ENCODE measurements around the gene MPHOSPH8.

Gene MPHOSPH8

DNA sequence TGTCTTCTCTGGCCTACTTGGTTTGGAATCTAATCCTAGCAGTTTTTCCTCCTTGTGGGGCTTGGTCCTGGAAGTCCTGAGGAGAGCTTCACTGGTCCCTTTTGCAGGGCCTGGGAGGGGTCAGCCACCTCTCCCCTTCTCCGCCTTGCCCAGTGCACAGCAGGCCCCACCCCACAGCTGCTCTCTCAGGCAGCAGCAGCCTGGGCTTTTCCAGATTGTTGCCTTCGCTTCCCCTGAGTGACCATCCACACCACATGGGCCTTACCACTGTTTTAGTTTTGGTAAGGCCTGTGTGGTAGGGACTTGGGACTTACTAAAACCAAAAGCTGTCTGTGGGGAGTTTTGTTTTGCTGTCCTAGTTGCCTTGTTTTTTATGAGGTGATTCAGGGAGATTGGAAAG is 11.5 kb downstream of the MPHOSPH8 start:
- no peaks in the 10 kb centered on the region for H3K9me3 ChIP-seq (ENCODE audit: control insufficient read depth, insufficient read depth, low read length)
- no peak overlapping the region for H3K27ac ChIP-seq (ENCODE audit: low read depth, low read length)
- no peak for TF ChIP-seq EZH2phosphoT487 (IDR thresholded peaks at IDR 0.05; ENCODE audit: borderline replicate concordance, low read length)
- TF ChIP-seq, protein P1, sequence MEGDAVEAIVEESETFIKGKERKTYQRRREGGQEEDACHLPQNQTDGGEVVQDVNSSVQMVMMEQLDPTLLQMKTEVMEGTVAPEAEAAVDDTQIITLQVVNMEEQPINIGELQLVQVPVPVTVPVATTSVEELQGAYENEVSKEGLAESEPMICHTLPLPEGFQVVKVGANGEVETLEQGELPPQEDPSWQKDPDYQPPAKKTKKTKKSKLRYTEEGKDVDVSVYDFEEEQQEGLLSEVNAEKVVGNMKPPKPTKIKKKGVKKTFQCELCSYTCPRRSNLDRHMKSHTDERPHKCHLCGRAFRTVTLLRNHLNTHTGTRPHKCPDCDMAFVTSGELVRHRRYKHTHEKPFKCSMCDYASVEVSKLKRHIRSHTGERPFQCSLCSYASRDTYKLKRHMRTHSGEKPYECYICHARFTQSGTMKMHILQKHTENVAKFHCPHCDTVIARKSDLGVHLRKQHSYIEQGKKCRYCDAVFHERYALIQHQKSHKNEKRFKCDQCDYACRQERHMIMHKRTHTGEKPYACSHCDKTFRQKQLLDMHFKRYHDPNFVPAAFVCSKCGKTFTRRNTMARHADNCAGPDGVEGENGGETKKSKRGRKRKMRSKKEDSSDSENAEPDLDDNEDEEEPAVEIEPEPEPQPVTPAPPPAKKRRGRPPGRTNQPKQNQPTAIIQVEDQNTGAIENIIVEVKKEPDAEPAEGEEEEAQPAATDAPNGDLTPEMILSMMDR (IDR thresholded peaks at IDR 0.05; ENCODE audit: low read depth, low read length, poor library complexity, severe bottlenecking): no peak
- H4K20me1 ChIP-seq (ENCODE audit: control insufficient read depth, insufficient read depth, low read depth, low read length): no peaks in the 10 kb centered on the region; the same call in 1 of the 2 replicates
- no peaks in the 10 kb centered on the region for H3F3A ChIP-seq (ENCODE audit: control insufficient read depth, insufficient read depth)
- peaks cover 26% of the 10 kb centered on the region for H3K79me2 ChIP-seq (ENCODE audit: control insufficient read depth, low read length)
- no peak overlapping the region for H3K4me3 ChIP-seq (ENCODE audit: low read length)
- no peaks in the 10 kb centered on the region for H3K4me1 ChIP-seq (ENCODE audit: control insufficient read depth, low read length)
- H3K9me2 ChIP-seq (replicated peaks; ENCODE audit: control insufficient read depth, low read length): no peaks in the 10 kb centered on the region
- H3K36me3 ChIP-seq (ENCODE audit: control insufficient read depth, low read length): peaks cover 57% of the 10 kb centered on the region
- H3K27me3 ChIP-seq (ENCODE audit: control insufficient read depth, low read length): no peaks in the 10 kb centered on the region
- H3K4me2 ChIP-seq (ENCODE audit: low read length): no peak overlapping the region

DNA sequence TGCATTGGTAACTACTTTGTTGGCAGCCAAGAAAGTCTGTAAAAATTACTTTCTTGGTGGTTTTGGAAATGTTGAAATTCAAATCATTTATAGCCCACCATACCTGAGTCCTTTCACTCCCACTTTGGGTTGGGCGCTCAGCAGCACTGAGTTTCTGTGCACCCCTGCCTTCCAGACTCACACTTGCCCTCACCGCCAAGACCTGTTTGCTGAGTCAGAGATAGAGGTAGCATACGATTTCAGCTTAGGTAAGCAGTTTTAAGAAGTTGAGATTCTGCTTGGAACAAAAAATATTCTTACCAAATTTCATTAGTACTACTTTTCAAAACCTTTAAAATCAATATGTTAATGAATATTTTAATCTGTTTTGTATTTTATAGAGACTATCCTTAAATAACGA is 12.6 kb downstream of the MPHOSPH8 start:
- no peaks in the 10 kb centered on the region for H3K27me3 ChIP-seq (ENCODE audit: control insufficient read depth, low read length)

DNA sequence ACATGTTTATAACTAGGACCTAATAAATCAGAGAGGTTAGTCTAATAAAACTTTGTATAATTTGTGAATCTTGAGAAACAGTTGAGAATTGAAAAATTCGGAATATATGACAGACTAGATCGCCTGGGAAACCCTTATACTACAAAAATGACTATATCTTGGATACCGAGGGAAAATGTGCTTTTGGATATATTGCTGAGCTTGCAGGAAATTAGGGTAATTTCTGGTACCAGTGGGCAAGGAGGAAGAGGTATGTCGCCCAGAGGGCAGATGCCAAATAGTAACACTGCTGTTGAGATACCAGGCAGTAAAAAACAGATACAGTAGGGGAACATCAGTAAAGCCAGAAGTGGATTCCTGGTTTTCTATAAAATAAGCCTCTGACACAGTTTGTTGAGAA is 17.3 kb downstream of the MPHOSPH8 start:
- no peaks in the 10 kb centered on the region for H3F3A ChIP-seq (ENCODE audit: control insufficient read depth, insufficient read depth)
- H3K4me2 ChIP-seq (ENCODE audit: low read length): no peak overlapping the region
- H3K36me3 ChIP-seq (ENCODE audit: control insufficient read depth, low read length): peaks cover 52% of the 10 kb centered on the region
- no peaks in the 10 kb centered on the region for H3K4me1 ChIP-seq (ENCODE audit: control insufficient read depth, low read length)
- no peaks in the 10 kb centered on the region for H3K9me3 ChIP-seq (ENCODE audit: control insufficient read depth, insufficient read depth, low read length)
- H3K9me2 ChIP-seq (replicated peaks; ENCODE audit: control insufficient read depth, low read length): no peaks in the 10 kb centered on the region
- H3K4me3 ChIP-seq (ENCODE audit: low read length): no peak overlapping the region
- H3K27ac ChIP-seq (ENCODE audit: low read depth, low read length): no peak overlapping the region
- H3K79me2 ChIP-seq (ENCODE audit: control insufficient read depth, low read length): no peaks in the 10 kb centered on the region
- no peaks in the 10 kb centered on the region for H4K20me1 ChIP-seq (ENCODE audit: control insufficient read depth, insufficient read depth, low read depth, low read length)
- H3K27me3 ChIP-seq (ENCODE audit: control insufficient read depth, low read length): no peaks in the 10 kb centered on the region
- no peak for TF ChIP-seq EZH2phosphoT487 (IDR thresholded peaks at IDR 0.05; ENCODE audit: borderline replicate concordance, low read length)
- TF ChIP-seq, protein P1 (IDR thresholded peaks at IDR 0.05; ENCODE audit: low read depth, low read length, poor library complexity, severe bottlenecking): no peak

More for the DNA sequence above, 12.6 kb downstream of the MPHOSPH8 start:
- H3K4me2 ChIP-seq (ENCODE audit: low read length): no peak overlapping the region
- H3K9me2 ChIP-seq (replicated peaks; ENCODE audit: control insufficient read depth, low read length): no peaks in the 10 kb centered on the region
- no peaks in the 10 kb centered on the region for H3K4me1 ChIP-seq (ENCODE audit: control insufficient read depth, low read length)
- no peak overlapping the region for H3K27ac ChIP-seq (ENCODE audit: low read depth, low read length)
- no peaks in the 10 kb centered on the region for H3K9me3 ChIP-seq (ENCODE audit: control insufficient read depth, insufficient read depth, low read length)
- no peaks in the 10 kb centered on the region for H3F3A ChIP-seq (ENCODE audit: control insufficient read depth, insufficient read depth)
- no peaks in the 10 kb centered on the region for H4K20me1 ChIP-seq (ENCODE audit: control insufficient read depth, insufficient read depth, low read depth, low read length)
- no peak overlapping the region for H3K4me3 ChIP-seq (ENCODE audit: low read length)
- TF ChIP-seq, protein P1 (IDR thresholded peaks at IDR 0.05; ENCODE audit: low read depth, low read length, poor library complexity, severe bottlenecking): no peak
- no peak for TF ChIP-seq EZH2phosphoT487 (IDR thresholded peaks at IDR 0.05; ENCODE audit: borderline replicate concordance, low read length)
- peaks cover 67% of the 10 kb centered on the region for H3K36me3 ChIP-seq (ENCODE audit: control insufficient read depth, low read length)
- peaks cover 17% of the 10 kb centered on the region for H3K79me2 ChIP-seq (ENCODE audit: control insufficient read depth, low read length)

All from DOHH2 (cell line).